ENCODE measurements around the gene NXNL2. TPM values are rescaled to one million over a fixed set of nuclear protein-coding genes. Genes with fewer than 3 reads are reported as not detected.

The NXNL2 gene
- total RNA-seq, 1 experiment from 2014 or later: 0.66 TPM

DNA sequence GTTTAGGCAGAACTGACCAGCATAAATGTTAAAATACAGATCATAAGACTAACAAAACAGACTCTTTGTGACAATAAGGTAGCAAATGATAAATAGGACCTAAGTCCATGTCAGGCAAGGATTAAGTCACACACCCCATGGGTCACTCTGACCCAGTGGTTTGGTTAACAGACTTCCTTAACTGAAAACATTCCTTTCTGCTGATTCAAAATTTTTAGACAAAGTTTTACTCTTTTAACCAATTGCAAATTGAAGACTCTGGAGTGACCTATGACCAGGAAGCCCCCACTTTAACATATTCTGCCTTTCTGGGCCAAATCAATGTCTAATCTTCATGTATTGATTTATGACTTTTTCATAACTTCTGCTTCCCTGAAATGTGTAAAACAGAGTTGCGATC, 4.9 kb upstream of the NXNL2 start:
- Histone ChIP-seq H2AFZ (ENCODE audit: low read length) (no peak overlapping the region), H3K27ac (ENCODE audit: low read length) (peak overlapping the region; percentile 53), H3K9me2 (replicated peaks; ENCODE audit: low read length) (no peaks in the 10 kb centered on the region), H3F3A (ENCODE audit: low read length, unreplicated experiment) (no peaks in the 10 kb centered on the region), H3K79me2 (ENCODE audit: low read length) (peaks cover 28% of the 10 kb centered on the region), H3K9ac (ENCODE audit: low read length) (no peak overlapping the region), H3K36me3 (ENCODE audit: low read depth, low read length) (no peaks in the 10 kb centered on the region), H3K4me1 (ENCODE audit: insufficient read depth, low read length) (peaks cover 27% of the 10 kb centered on the region), H3K4me2 (ENCODE audit: low read length) (peak overlapping the region; percentile 59), H3K27me3 (ENCODE audit: low read length) (no peaks in the 10 kb centered on the region), H3K9me3 (ENCODE audit: low read length) (no peaks in the 10 kb centered on the region), H4K20me1 (ENCODE audit: low read length) (no peaks in the 10 kb centered on the region), H3K4me3 (ENCODE audit: low read length) (no peak overlapping the region)
- no TSS peak for BruUV-seq (replicated peaks)
- intact Hi-C loops (cut with micrococcal nuclease): loop anchor here (5.0 to 10.0 kb wide), 3 partner anchors 53 to 785 kb away; partner anchors contain the start of genes CKS2, SECISBP2 and SPIN1
- DNase-seq (peak; percentile 69), ATAC-seq (peak; percentile 6; the same call in 1 of the 2 replicates)
- ChIA-PET CTCF (no interaction called here), POLR2A (ENCODE audit: unreplicated experiment) (no interaction called here)
- TF ChIP-seq, protein P1, sequence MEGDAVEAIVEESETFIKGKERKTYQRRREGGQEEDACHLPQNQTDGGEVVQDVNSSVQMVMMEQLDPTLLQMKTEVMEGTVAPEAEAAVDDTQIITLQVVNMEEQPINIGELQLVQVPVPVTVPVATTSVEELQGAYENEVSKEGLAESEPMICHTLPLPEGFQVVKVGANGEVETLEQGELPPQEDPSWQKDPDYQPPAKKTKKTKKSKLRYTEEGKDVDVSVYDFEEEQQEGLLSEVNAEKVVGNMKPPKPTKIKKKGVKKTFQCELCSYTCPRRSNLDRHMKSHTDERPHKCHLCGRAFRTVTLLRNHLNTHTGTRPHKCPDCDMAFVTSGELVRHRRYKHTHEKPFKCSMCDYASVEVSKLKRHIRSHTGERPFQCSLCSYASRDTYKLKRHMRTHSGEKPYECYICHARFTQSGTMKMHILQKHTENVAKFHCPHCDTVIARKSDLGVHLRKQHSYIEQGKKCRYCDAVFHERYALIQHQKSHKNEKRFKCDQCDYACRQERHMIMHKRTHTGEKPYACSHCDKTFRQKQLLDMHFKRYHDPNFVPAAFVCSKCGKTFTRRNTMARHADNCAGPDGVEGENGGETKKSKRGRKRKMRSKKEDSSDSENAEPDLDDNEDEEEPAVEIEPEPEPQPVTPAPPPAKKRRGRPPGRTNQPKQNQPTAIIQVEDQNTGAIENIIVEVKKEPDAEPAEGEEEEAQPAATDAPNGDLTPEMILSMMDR (conservative IDR thresholded peaks at IDR 0.05; ENCODE audit: low read depth, low read length): no peak
- TF ChIP-seq EZH2 (IDR thresholded peaks at IDR 0.05; ENCODE audit: low read length, unreplicated experiment): no peak
- no peak for TF ChIP-seq EZH2phosphoT487 (IDR thresholded peaks at IDR 0.05; ENCODE audit: borderline replicate concordance, low read length)

- H3K4me2 ChIP-seq (ENCODE audit: low read length): no peak overlapping the region
- H3K27me3 ChIP-seq (ENCODE audit: low read length): no peaks in the 10 kb centered on the region
- H3K4me1 ChIP-seq (ENCODE audit: insufficient read depth, low read length): peaks cover 27% of the 10 kb centered on the region
- POLR2A ChIA-PET (ENCODE audit: unreplicated experiment): no interaction called here
- ATAC-seq: no peak
- H4K20me1 ChIP-seq (ENCODE audit: low read length): no peaks in the 10 kb centered on the region
- H3K27ac ChIP-seq (ENCODE audit: low read length): no peak overlapping the region
- H3F3A ChIP-seq (ENCODE audit: low read length, unreplicated experiment): no peaks in the 10 kb centered on the region
- H3K4me3 ChIP-seq (ENCODE audit: low read length): no peak overlapping the region
- BruUV-seq (replicated peaks): no TSS peak
- TF ChIP-seq EZH2phosphoT487 (IDR thresholded peaks at IDR 0.05; ENCODE audit: borderline replicate concordance, low read length): no peak
- TF ChIP-seq, protein P1 (conservative IDR thresholded peaks at IDR 0.05; ENCODE audit: low read depth, low read length): 0 out of 2 replicates have a peak, but pooled peaks have one; percentile 12
- no peaks in the 10 kb centered on the region for H3K9me3 ChIP-seq (ENCODE audit: low read length)
- H2AFZ ChIP-seq (ENCODE audit: low read length): no peak overlapping the region
- H3K9ac ChIP-seq (ENCODE audit: low read length): no peak overlapping the region
- DNase-seq: no peak
- no peaks in the 10 kb centered on the region for H3K36me3 ChIP-seq (ENCODE audit: low read depth, low read length)
- CTCF ChIA-PET: no interaction called here
- intact Hi-C loops (cut with micrococcal nuclease): loop anchor here (5.0 to 10.0 kb wide), 3 partner anchors 55 to 783 kb away; partner anchors contain the start of genes CKS2, SECISBP2 and SPIN1
- no peaks in the 10 kb centered on the region for H3K9me2 ChIP-seq (replicated peaks; ENCODE audit: low read length)
- H3K79me2 ChIP-seq (ENCODE audit: low read length): peaks cover 28% of the 10 kb centered on the region
Measured at GRCh38 chr9:88531920-88532698, 2.9 kb upstream of the NXNL2 start.

DNA sequence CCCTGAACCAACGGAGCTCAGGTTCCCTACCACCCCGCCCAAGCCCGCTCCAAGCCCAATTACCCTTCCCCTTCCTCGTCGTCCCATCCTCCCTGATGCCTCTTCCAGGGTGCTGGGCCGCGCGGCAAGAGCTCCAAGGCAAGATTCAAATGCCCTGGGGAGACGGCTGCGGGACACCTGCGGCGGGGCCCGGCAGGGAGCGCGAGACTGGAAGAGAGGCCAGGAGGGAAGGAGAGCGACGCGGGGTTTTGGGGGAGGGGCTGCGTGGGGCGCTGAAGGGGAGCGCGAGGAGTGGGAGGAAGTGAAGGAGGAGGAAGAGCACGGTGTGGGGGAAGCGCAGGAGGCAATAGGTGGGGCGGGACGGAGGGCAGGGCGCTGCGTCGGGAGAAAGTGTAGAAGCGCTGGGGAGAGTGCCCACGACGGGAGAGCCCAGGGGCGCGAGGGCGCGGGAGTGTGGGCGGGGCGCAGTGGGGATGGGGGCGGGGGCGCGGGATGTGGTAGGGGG, 975 bp upstream of the NXNL2 start:
- TF ChIP-seq, protein P1 (conservative IDR thresholded peaks at IDR 0.05; ENCODE audit: low read depth, low read length): 0 out of 2 replicates have a peak, but pooled peaks have one; percentile 9
- TF ChIP-seq EZH2 (IDR thresholded peaks at IDR 0.05; ENCODE audit: low read length, unreplicated experiment): no peak
- no peak for TF ChIP-seq EZH2phosphoT487 (IDR thresholded peaks at IDR 0.05; ENCODE audit: borderline replicate concordance, low read length)
- no peaks in the 10 kb centered on the region for H3F3A ChIP-seq (ENCODE audit: low read length, unreplicated experiment)
- ATAC-seq: peak; percentile 69
- no peaks in the 10 kb centered on the region for H3K9me2 ChIP-seq (replicated peaks; ENCODE audit: low read length)
- H2AFZ ChIP-seq (ENCODE audit: low read length): peak overlapping the region; percentile 93
- no TSS peak for BruUV-seq (replicated peaks)
- H3K9ac ChIP-seq (ENCODE audit: low read length): peak overlapping the region; percentile 80
- intact Hi-C loops (cut with micrococcal nuclease): loop anchor here (5.0 to 10.0 kb wide), 3 partner anchors 57 to 781 kb away; partner anchors contain the start of genes CKS2, SECISBP2 and SPIN1
- H3K79me2 ChIP-seq (ENCODE audit: low read length): peaks cover 28% of the 10 kb centered on the region
- no peaks in the 10 kb centered on the region for H3K9me3 ChIP-seq (ENCODE audit: low read length)
- ChIA-PET CTCF (interaction anchor here (1.0 kb wide), 1 partner anchor 45 kb away, joined by 3 read pairs; no protein-coding TSS in a partner anchor), POLR2A (ENCODE audit: unreplicated experiment) (no interaction called here)
- H3K27me3 ChIP-seq (ENCODE audit: low read length): no peaks in the 10 kb centered on the region
- DNase-seq: peak; percentile 57
- peak overlapping the region; percentile 91 for H3K4me2 ChIP-seq (ENCODE audit: low read length)
- peaks cover 27% of the 10 kb centered on the region for H3K4me1 ChIP-seq (ENCODE audit: insufficient read depth, low read length)
- H4K20me1 ChIP-seq (ENCODE audit: low read length): no peaks in the 10 kb centered on the region
- peak overlapping the region; percentile 88 for H3K4me3 ChIP-seq (ENCODE audit: low read length)
- peak overlapping the region; percentile 81 for H3K27ac ChIP-seq (ENCODE audit: low read length)
- H3K36me3 ChIP-seq (ENCODE audit: low read depth, low read length): no peaks in the 10 kb centered on the region
